Activated T-cell treated with anti-CD3 and anti-CD28 coated beads, Interleukin-2, amount 50 U/mL, for 4 hours (primary cell): ENCODE results near the gene PTPRH. TPM values are rescaled to one million over a fixed set of nuclear protein-coding genes. Genes with fewer than 3 reads are reported as not detected.

Experiments used
- ATAC-seq, 2 donors: fragments of 200-7000 bp; cut with Tn5 transposase; one replicate each; pipeline ENCODE4 v1.10.0; 2021
- DNase-seq: peaks from one replicate; pipeline ENCODE4 v3.0.0-alpha.2; 2020
- H3K27me3 Mint-ChIP-seq: one replicate; pipeline ENCODE4 v1.8.0; 2021; ENCODE audit warnings: low read depth, mixed read lengths
- H3K36me3 Mint-ChIP-seq: one replicate; pipeline ENCODE4 v1.8.0; 2022; ENCODE audit warnings: mixed read lengths; ENCODE audit not compliant: insufficient read depth
- H3K4me1 Mint-ChIP-seq: one replicate; pipeline ENCODE4 v1.8.0; 2021; ENCODE audit warnings: low read depth, mixed read lengths
- H3K4me3 Mint-ChIP-seq: one replicate; pipeline ENCODE4 v1.8.0; 2021; ENCODE audit warnings: mild to moderate bottlenecking, moderate library complexity, mixed read lengths
- H3K9me3 Mint-ChIP-seq: one replicate; pipeline ENCODE4 v1.8.0; 2021; ENCODE audit warnings: mixed read lengths
- total RNA-seq, 3 donors: library from RNA; stranded (reverse); gene quantifications; one replicate each; pipeline ENCODE4 v1.2.1, GENCODE V29; 2021

Gene PTPRH
- total RNA-seq, 3 donors from 2014 or later: 0.11 to 0.38 (median 0.11) TPM

DNA sequence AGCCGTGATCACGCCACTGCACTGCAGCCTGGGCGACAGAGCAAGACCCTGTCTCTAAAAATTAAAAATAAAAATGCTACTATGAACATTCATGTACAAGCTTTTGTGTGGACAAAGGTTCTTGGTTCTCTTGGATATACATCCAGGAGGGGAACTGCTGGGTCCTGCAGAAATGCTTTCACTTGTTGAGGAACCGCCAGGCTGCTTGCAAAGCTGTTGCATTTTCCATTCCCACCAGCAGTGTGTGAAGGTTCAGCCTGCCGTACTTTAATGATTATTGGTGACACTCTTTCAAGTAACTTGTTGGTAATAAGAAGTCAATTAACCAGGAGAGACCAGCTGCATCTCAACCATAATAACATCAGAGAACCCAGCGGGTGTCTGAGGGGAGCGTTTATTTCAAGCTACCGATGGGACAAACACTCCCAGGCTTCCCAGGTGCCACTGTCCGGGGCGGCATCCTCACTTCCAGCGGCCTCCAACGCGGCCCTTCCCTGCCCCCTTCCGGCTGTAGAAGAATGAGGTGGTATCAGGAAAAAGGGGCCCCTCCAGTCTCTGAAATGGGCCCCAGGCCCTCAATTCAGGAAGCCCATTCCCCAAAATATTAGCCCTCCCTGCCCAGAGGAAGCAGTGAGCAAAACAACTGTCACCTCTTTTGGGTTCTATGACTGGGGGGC lies 76.7 kb downstream of the PTPRH start:
- H3K27me3 Mint-ChIP-seq: peaks cover 55% of the 10 kb centered on the region
- ATAC-seq: no peak

DNA sequence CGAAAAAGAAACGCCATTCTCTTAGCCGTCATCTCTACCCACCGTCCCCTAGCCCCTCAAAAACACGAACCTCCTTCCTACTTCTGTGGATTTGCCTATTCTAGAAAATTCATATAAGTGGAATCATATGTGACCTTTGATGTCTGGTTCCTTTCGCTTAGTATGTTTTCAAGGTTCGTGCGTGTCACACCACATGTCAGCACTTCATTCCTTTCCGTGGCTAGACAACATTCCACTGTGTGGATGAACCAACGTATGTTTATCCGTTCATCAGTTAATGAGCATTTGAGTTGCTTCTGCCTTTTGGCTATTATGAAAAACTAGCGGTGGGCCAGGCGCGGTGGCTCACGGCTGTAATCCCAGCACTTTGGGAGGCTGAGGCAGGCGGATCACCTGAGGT lies 77.9 kb downstream of the PTPRH start:
- Mint-ChIP-seq H3K4me3 (no peak overlapping the region), H3K9me3 (no peaks in the 10 kb centered on the region), H3K36me3 (no peaks in the 10 kb centered on the region), H3K4me1 (no peaks in the 10 kb centered on the region), H3K27me3 (peaks cover 57% of the 10 kb centered on the region)
- DNase-seq (no peak), ATAC-seq (no peak)

More for the DNA sequence above, 76.7 kb downstream of the PTPRH start:
- DNase-seq: no peak
- H3K9me3 Mint-ChIP-seq: no peaks in the 10 kb centered on the region
- no peaks in the 10 kb centered on the region for H3K4me1 Mint-ChIP-seq
- no peaks in the 10 kb centered on the region for H3K36me3 Mint-ChIP-seq
- no peak overlapping the region for H3K4me3 Mint-ChIP-seq

Other genes with a start within 250 kb of the PTPRH start
- gene NLRP2, start 243.1 kb downstream of the PTPRH start, total RNA-seq: 1 to 10 TPM; 1.7 to 7.1 (median 3.5) TPM
- under 1 TPM in 2 of 3 donors, not detected in 1; 0.26 to 0.53 TPM for gene GP6, start 171.2 kb downstream of the PTPRH start, total RNA-seq
- gene RDH13, start 146.4 kb downstream of the PTPRH start, total RNA-seq: 10 to 100 TPM; 19.2 to 40.7 (median 19.5) TPM
- 1 to 10 TPM in 1 of 3 donors, under 1 TPM in 2; 0.53 to 1.2 (median 0.87) TPM for gene EPS8L1, start 133.6 kb downstream of the PTPRH start, total RNA-seq
- 100 to 1,000 TPM in 2 of 3 donors, 10 to 100 TPM in 1; 95.6 to 105 (median 104) TPM for gene PPP1R12C, start 91.9 kb downstream of the PTPRH start, total RNA-seq
- gene TNNT1, start 60.3 kb downstream of the PTPRH start, total RNA-seq: not detected
- gene TNNI3, start 51.8 kb downstream of the PTPRH start, total RNA-seq: not detected
- under 1 TPM in 2 of 3 donors, not detected in 1; 0.25 to 0.45 TPM for gene DNAAF3, start 42.9 kb downstream of the PTPRH start, total RNA-seq
- gene SYT5, start 29.2 kb downstream of the PTPRH start, total RNA-seq: not detected
- gene TMEM86B, start 19.3 kb upstream of the PTPRH start, total RNA-seq: 1 to 10 TPM; 5.8 to 6.9 (median 6.2) TPM
- gene PPP6R1, start 49.5 kb upstream of the PTPRH start, total RNA-seq: 100 to 1,000 TPM; 256 to 326 (median 285) TPM
- gene HSPBP1, start 70.6 kb upstream of the PTPRH start, total RNA-seq: 100 to 1,000 TPM; 113 to 139 (median 121) TPM
- 1 to 10 TPM; 4.0 to 6.5 (median 5.0) TPM for gene BRSK1, start 74.5 kb upstream of the PTPRH start, total RNA-seq
- gene TMEM150B, start 115.8 kb upstream of the PTPRH start, total RNA-seq: not detected
- 1 to 10 TPM; 8.1 to 9.2 (median 8.6) TPM for gene KMT5C, start 130.4 kb upstream of the PTPRH start, total RNA-seq
- not detected for gene COX6B2, start 145.2 kb upstream of the PTPRH start, total RNA-seq
- not detected for gene GARIN5B, start 153.8 kb upstream of the PTPRH start, total RNA-seq
- under 1 TPM; 0.18 to 0.46 (median 0.35) TPM for gene IL11, start 161.0 kb upstream of the PTPRH start, total RNA-seq
- not detected for gene TMEM190, start 167.3 kb upstream of the PTPRH start, total RNA-seq
- gene TMEM238, start 174.8 kb upstream of the PTPRH start, total RNA-seq: 1 to 10 TPM; 6.1 to 8.8 (median 8.4) TPM
- 1,000 to 10,000 TPM; 3,242 to 3,402 (median 3,363) TPM for gene RPL28, start 176.4 kb upstream of the PTPRH start, total RNA-seq
- 100 to 1,000 TPM; 226 to 281 (median 237) TPM for gene UBE2S, start 198.3 kb upstream of the PTPRH start, total RNA-seq
- not detected for gene SHISA7, start 233.8 kb upstream of the PTPRH start, total RNA-seq